ENCODE results near the gene PTPRN2. TPM values are rescaled to one million over a fixed set of nuclear protein-coding genes. Genes with fewer than 3 reads are reported as not detected.

PTPRN2 gene
- total RNA-seq, 2 experiments from 2014 or later = 0.70 TPM; not detected in 1

GRCh38 chr7:158076215-158076614 lies 511.4 kb downstream of the PTPRN2 start:
- Histone ChIP-seq H3K9me2 (ENCODE audit: insufficient read depth, low read length) (no peaks in the 10 kb centered on the region), H3K36me3 (ENCODE audit: insufficient read depth, low read length) (no peaks in the 10 kb centered on the region), H3K4me3 (ENCODE audit: low read depth, low read length, poor library complexity, severe bottlenecking) (no peak overlapping the region), H3K4me2 (ENCODE audit: low read length) (no peak overlapping the region), H3K9me3 (ENCODE audit: low read length) (no peaks in the 10 kb centered on the region), H3K4me1 (ENCODE audit: insufficient read depth, low read length, poor library complexity, severe bottlenecking) (no peaks in the 10 kb centered on the region), H3K79me2 (ENCODE audit: insufficient read depth, low read depth, low read length) (no peaks in the 10 kb centered on the region), H4K20me1 (ENCODE audit: insufficient read depth, low read length) (no peaks in the 10 kb centered on the region), H3K27ac (ENCODE audit: low read depth, low read length, poor library complexity, severe bottlenecking) (no peak overlapping the region), H2AFZ (ENCODE audit: low read length) (no peak overlapping the region)
- TF ChIP-seq, protein P1, sequence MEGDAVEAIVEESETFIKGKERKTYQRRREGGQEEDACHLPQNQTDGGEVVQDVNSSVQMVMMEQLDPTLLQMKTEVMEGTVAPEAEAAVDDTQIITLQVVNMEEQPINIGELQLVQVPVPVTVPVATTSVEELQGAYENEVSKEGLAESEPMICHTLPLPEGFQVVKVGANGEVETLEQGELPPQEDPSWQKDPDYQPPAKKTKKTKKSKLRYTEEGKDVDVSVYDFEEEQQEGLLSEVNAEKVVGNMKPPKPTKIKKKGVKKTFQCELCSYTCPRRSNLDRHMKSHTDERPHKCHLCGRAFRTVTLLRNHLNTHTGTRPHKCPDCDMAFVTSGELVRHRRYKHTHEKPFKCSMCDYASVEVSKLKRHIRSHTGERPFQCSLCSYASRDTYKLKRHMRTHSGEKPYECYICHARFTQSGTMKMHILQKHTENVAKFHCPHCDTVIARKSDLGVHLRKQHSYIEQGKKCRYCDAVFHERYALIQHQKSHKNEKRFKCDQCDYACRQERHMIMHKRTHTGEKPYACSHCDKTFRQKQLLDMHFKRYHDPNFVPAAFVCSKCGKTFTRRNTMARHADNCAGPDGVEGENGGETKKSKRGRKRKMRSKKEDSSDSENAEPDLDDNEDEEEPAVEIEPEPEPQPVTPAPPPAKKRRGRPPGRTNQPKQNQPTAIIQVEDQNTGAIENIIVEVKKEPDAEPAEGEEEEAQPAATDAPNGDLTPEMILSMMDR (conservative IDR thresholded peaks at IDR 0.05; ENCODE audit: low read length) = no peak
- no peak for TF ChIP-seq EZH2phosphoT487 (IDR thresholded peaks at IDR 0.05; ENCODE audit: borderline replicate concordance, low read depth, low read length)
- ChIA-PET CTCF (ENCODE audit: unreplicated experiment) (no interaction called here), POLR2A (no interaction called here)
- no peak for DNase-seq (ENCODE audit: low spot score)
- BruUV-seq (replicated peaks) = no TSS peak
- intact Hi-C loops (cut with micrococcal nuclease; ENCODE audit: unreplicated experiment) = no loop called here

DNA sequence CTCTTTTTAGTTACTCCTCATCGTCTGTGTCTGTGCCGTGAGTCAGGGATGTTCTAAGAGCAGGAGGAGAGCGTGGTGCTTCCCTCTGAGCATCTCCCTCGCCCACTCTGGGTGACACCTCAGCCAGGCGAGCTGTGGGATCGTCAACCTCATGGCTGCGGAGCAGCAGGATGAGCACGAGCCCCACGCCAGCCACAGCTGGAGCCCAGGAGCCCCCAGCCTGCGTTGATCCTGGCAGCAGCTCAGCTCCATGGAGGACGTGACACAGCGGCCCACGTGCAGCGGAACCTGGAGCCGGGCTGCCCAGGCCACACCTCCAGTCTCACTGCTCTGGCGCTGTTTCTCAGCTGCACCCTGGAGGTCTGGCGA lies 512.0 kb downstream of the PTPRN2 start:
- DNase-seq (ENCODE audit: low spot score) = no peak
- ChIA-PET POLR2A (no interaction called here), CTCF (ENCODE audit: unreplicated experiment) (no interaction called here)
- no peaks in the 10 kb centered on the region for H3K4me1 ChIP-seq (ENCODE audit: insufficient read depth, low read length, poor library complexity, severe bottlenecking)
- H3K9me3 ChIP-seq (ENCODE audit: low read length) = no peaks in the 10 kb centered on the region
- intact Hi-C loops (cut with micrococcal nuclease; ENCODE audit: unreplicated experiment) = no loop called here
- H3K36me3 ChIP-seq (ENCODE audit: insufficient read depth, low read length) = no peaks in the 10 kb centered on the region
- H4K20me1 ChIP-seq (ENCODE audit: insufficient read depth, low read length) = no peaks in the 10 kb centered on the region
- H3K4me3 ChIP-seq (ENCODE audit: low read depth, low read length, poor library complexity, severe bottlenecking) = no peak overlapping the region
- TF ChIP-seq, protein P1 (conservative IDR thresholded peaks at IDR 0.05; ENCODE audit: low read length) = no peak
- BruUV-seq (replicated peaks) = no TSS peak
- no peaks in the 10 kb centered on the region for H3K9me2 ChIP-seq (ENCODE audit: insufficient read depth, low read length)
- H3K4me2 ChIP-seq (ENCODE audit: low read length) = no peak overlapping the region
- H3K79me2 ChIP-seq (ENCODE audit: insufficient read depth, low read depth, low read length) = no peaks in the 10 kb centered on the region
- H2AFZ ChIP-seq (ENCODE audit: low read length) = no peak overlapping the region
- no peak overlapping the region for H3K27ac ChIP-seq (ENCODE audit: low read depth, low read length, poor library complexity, severe bottlenecking)

- no peaks in the 10 kb centered on the region for H3K9me3 ChIP-seq (ENCODE audit: low read length)
- no peaks in the 10 kb centered on the region for H3K4me1 ChIP-seq (ENCODE audit: insufficient read depth, low read length, poor library complexity, severe bottlenecking)
- no peaks in the 10 kb centered on the region for H4K20me1 ChIP-seq (ENCODE audit: insufficient read depth, low read length)
- H3K27ac ChIP-seq (ENCODE audit: low read depth, low read length, poor library complexity, severe bottlenecking) = no peak overlapping the region
- intact Hi-C loops (cut with micrococcal nuclease; ENCODE audit: unreplicated experiment) = no loop called here
- ChIA-PET POLR2A (no interaction called here), CTCF (ENCODE audit: unreplicated experiment) (no interaction called here)
- no peak for TF ChIP-seq EZH2phosphoT487 (IDR thresholded peaks at IDR 0.05; ENCODE audit: borderline replicate concordance, low read depth, low read length)
- TF ChIP-seq, protein P1 (conservative IDR thresholded peaks at IDR 0.05; ENCODE audit: low read length) = no peak
- no peaks in the 10 kb centered on the region for H3K9me2 ChIP-seq (ENCODE audit: insufficient read depth, low read length)
- no peaks in the 10 kb centered on the region for H3K36me3 ChIP-seq (ENCODE audit: insufficient read depth, low read length)
- H3K79me2 ChIP-seq (ENCODE audit: insufficient read depth, low read depth, low read length) = no peaks in the 10 kb centered on the region
- no peak overlapping the region for H3K4me3 ChIP-seq (ENCODE audit: low read depth, low read length, poor library complexity, severe bottlenecking)
- H2AFZ ChIP-seq (ENCODE audit: low read length) = no peak overlapping the region
- DNase-seq (ENCODE audit: low spot score) = no peak
- no peak overlapping the region for H3K4me2 ChIP-seq (ENCODE audit: low read length)
- BruUV-seq (replicated peaks) = no TSS peak
These were observed 512.6 kb downstream of the PTPRN2 start for GRCh38 chr7:158074896-158075632.

All from OCI-LY7 (cell line).